Measurements from ENCODE around the gene MAPK10. TPM values are rescaled to one million over a fixed set of nuclear protein-coding genes. Genes with fewer than 3 reads are reported as not detected.

MAPK10 gene
- total RNA-seq, 1 experiment from 2014 or later: 5.3 TPM

DNA sequence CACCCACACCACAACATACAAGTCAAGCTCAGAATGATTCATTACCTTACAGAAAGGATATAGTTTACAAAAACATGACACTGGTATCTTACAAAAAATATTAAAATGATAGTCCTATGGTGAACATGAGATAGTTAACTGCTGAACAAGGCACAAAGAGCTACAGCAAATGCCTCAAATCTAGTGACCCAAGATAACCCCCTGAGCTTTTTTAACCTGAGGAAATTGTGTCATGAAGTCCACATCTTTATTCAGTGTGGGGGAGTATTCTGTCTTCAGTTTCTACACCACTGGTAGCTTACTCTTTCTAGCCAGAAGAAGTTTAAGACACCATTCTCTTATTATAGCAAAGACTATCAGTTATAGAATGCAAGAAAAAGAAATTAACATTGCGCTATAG is 218.7 kb downstream of the MAPK10 start:
- Mint-ChIP-seq H3K4me1 (ENCODE audit: insufficient read depth, unreplicated experiment) (peaks cover 8% of the 10 kb centered on the region), H3K27ac (ENCODE audit: low read depth, unreplicated experiment) (no peak overlapping the region), H3K9me3 (ENCODE audit: unreplicated experiment) (no peaks in the 10 kb centered on the region), H3K27me3 (ENCODE audit: insufficient read depth, unreplicated experiment) (no peaks in the 10 kb centered on the region), H3K4me3 (ENCODE audit: unreplicated experiment) (no peak overlapping the region), H3K36me3 (ENCODE audit: insufficient read depth, unreplicated experiment) (no peaks in the 10 kb centered on the region)
- TF ChIP-seq, protein P1, sequence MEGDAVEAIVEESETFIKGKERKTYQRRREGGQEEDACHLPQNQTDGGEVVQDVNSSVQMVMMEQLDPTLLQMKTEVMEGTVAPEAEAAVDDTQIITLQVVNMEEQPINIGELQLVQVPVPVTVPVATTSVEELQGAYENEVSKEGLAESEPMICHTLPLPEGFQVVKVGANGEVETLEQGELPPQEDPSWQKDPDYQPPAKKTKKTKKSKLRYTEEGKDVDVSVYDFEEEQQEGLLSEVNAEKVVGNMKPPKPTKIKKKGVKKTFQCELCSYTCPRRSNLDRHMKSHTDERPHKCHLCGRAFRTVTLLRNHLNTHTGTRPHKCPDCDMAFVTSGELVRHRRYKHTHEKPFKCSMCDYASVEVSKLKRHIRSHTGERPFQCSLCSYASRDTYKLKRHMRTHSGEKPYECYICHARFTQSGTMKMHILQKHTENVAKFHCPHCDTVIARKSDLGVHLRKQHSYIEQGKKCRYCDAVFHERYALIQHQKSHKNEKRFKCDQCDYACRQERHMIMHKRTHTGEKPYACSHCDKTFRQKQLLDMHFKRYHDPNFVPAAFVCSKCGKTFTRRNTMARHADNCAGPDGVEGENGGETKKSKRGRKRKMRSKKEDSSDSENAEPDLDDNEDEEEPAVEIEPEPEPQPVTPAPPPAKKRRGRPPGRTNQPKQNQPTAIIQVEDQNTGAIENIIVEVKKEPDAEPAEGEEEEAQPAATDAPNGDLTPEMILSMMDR (IDR thresholded peaks at IDR 0.05; ENCODE audit: unreplicated experiment): no peak
- ChIA-PET POLR2A (interaction anchor here (1.1 kb wide), 1 partner anchor 9 kb away, joined by 3 read pairs; no protein-coding TSS in a partner anchor), CTCF (interaction anchor here (0.6 kb wide), 1 partner anchor 86 kb away, joined by 3 read pairs; no protein-coding TSS in a partner anchor)
- intact Hi-C loops (cut with micrococcal nuclease): no loop called here
- no TSS peak for BruUV-seq (replicated peaks)
- no peak for DNase-seq (ENCODE audit: unreplicated experiment)

DNA sequence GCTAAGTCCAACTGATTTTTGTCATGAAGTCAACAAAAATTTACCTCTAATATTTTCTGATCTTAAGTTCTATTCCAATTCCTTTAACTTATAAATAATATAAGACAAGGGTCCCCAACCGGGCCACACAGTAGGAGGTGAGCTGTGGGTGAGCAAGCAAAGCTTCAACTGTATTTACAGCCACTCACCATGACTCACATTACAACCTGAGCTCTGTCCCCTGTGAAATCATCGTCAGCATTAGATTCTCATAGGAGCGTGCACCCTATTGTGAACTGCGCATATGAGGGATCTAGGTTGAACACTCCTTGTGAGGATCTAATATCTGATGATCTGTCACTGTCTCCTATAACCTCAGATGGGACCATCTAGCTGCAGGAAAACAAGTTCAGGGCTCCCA is 227.4 kb downstream of the MAPK10 start:
- CTCF ChIA-PET: no interaction called here

GRCh38 chr4:86131456-86131855 is 228.4 kb downstream of the MAPK10 start:
- intact Hi-C loops (cut with micrococcal nuclease): no loop called here
- Mint-ChIP-seq H3K9me3 (ENCODE audit: unreplicated experiment) (no peaks in the 10 kb centered on the region), H3K27ac (ENCODE audit: low read depth, unreplicated experiment) (no peak overlapping the region), H3K36me3 (ENCODE audit: insufficient read depth, unreplicated experiment) (no peaks in the 10 kb centered on the region), H3K4me1 (ENCODE audit: insufficient read depth, unreplicated experiment) (peaks cover 8% of the 10 kb centered on the region), H3K27me3 (ENCODE audit: insufficient read depth, unreplicated experiment) (no peaks in the 10 kb centered on the region), H3K4me3 (ENCODE audit: unreplicated experiment) (no peak overlapping the region)
- ChIA-PET POLR2A (no interaction called here), CTCF (no interaction called here)
- no peak for DNase-seq (ENCODE audit: unreplicated experiment)
- TF ChIP-seq, protein P1 (IDR thresholded peaks at IDR 0.05; ENCODE audit: unreplicated experiment): no peak
- no TSS peak for BruUV-seq (replicated peaks)

More for the DNA sequence above, 227.4 kb downstream of the MAPK10 start:
- POLR2A ChIA-PET: no interaction called here
- Mint-ChIP-seq H3K9me3 (ENCODE audit: unreplicated experiment) (no peaks in the 10 kb centered on the region), H3K27ac (ENCODE audit: low read depth, unreplicated experiment) (no peak overlapping the region), H3K4me1 (ENCODE audit: insufficient read depth, unreplicated experiment) (peaks cover 8% of the 10 kb centered on the region), H3K27me3 (ENCODE audit: insufficient read depth, unreplicated experiment) (no peaks in the 10 kb centered on the region), H3K36me3 (ENCODE audit: insufficient read depth, unreplicated experiment) (no peaks in the 10 kb centered on the region), H3K4me3 (ENCODE audit: unreplicated experiment) (no peak overlapping the region)
- TF ChIP-seq, protein P1 (IDR thresholded peaks at IDR 0.05; ENCODE audit: unreplicated experiment): no peak
- intact Hi-C loops (cut with micrococcal nuclease): no loop called here
- BruUV-seq (replicated peaks): no TSS peak
- DNase-seq (ENCODE audit: unreplicated experiment): peak; percentile 2

GRCh38 chr4:86130160-86130933 is 229.5 kb downstream of the MAPK10 start:
- no peak overlapping the region for H3K4me3 Mint-ChIP-seq (ENCODE audit: unreplicated experiment)
- TF ChIP-seq, protein P1 (IDR thresholded peaks at IDR 0.05; ENCODE audit: unreplicated experiment): no peak
- intact Hi-C loops (cut with micrococcal nuclease): no loop called here
- ChIA-PET CTCF (no interaction called here), POLR2A (no interaction called here)
- H3K36me3 Mint-ChIP-seq (ENCODE audit: insufficient read depth, unreplicated experiment): no peaks in the 10 kb centered on the region
- peaks cover 8% of the 10 kb centered on the region for H3K4me1 Mint-ChIP-seq (ENCODE audit: insufficient read depth, unreplicated experiment)
- H3K27ac Mint-ChIP-seq (ENCODE audit: low read depth, unreplicated experiment): no peak overlapping the region
- no peaks in the 10 kb centered on the region for H3K27me3 Mint-ChIP-seq (ENCODE audit: insufficient read depth, unreplicated experiment)
- no peak for DNase-seq (ENCODE audit: unreplicated experiment)
- BruUV-seq (replicated peaks): no TSS peak
- H3K9me3 Mint-ChIP-seq (ENCODE audit: unreplicated experiment): no peaks in the 10 kb centered on the region
